H9 (cell line): Measurements from ENCODE around the gene BTN3A1. TPM values are rescaled to one million over a fixed set of nuclear protein-coding genes. Genes with fewer than 3 reads are reported as not detected.

Source experiments
- DNase-seq: peaks from one replicate; pipeline ENCODE4 v3.0.0-alpha.2; 2017
- H2AFZ ChIP-seq: one replicate; pipeline ENCODE4 v1.6.1; 2013; ENCODE audit warnings: mild to moderate bottlenecking, low read length, control low read depth, moderate library complexity
- H2AK5ac ChIP-seq: 2 replicates; pipeline ENCODE4 v1.6.1; 2013; ENCODE audit warnings: low read length, control low read depth, mixed read lengths; ENCODE audit not compliant: insufficient read length
- H2BK120ac ChIP-seq: one replicate; pipeline ENCODE4 v1.6.1; 2013; ENCODE audit warnings: low read depth, mild to moderate bottlenecking, low read length, control low read depth, inconsistent platforms; ENCODE audit not compliant: poor library complexity, severe bottlenecking
- H2BK12ac ChIP-seq: 2 replicates; pipeline ENCODE4 v1.6.1; 2013; ENCODE audit warnings: low read length, control low read depth, mixed read lengths, low read depth; ENCODE audit not compliant: insufficient read length
- H2BK15ac ChIP-seq: 2 replicates; pipeline ENCODE4 v1.6.1; 2013; ENCODE audit warnings: low read depth, low read length, control low read depth
- H2BK20ac ChIP-seq: one replicate; pipeline ENCODE4 v1.6.1; 2013; ENCODE audit warnings: low read depth, mild to moderate bottlenecking, low read length, control low read depth, inconsistent platforms; ENCODE audit not compliant: poor library complexity, severe bottlenecking
- H2BK5ac ChIP-seq: 2 replicates; pipeline ENCODE4 v1.6.1; 2013; ENCODE audit warnings: low read length, control low read depth, mixed read lengths; ENCODE audit not compliant: insufficient read length
- H3K14ac ChIP-seq: 2 replicates; pipeline ENCODE4 v1.6.1; 2013; ENCODE audit warnings: low read length, control low read depth; ENCODE audit not compliant: insufficient read depth
- H3K18ac ChIP-seq: 2 replicates; pipeline ENCODE4 v1.6.1; 2013; ENCODE audit warnings: low read depth, mild to moderate bottlenecking, mixed read lengths, low read length, control low read depth; ENCODE audit not compliant: insufficient read length
- H3K23ac ChIP-seq: 2 replicates; pipeline ENCODE4 v1.6.1; 2013; ENCODE audit warnings: low read length, control low read depth, mixed read lengths, low read depth; ENCODE audit not compliant: insufficient read length
- H3K23me2 ChIP-seq: 2 replicates; pipeline ENCODE4 v1.6.1; 2013; ENCODE audit warnings: low read depth, mild to moderate bottlenecking, mixed read lengths, low read length, control low read depth; ENCODE audit not compliant: insufficient read length, poor library complexity, severe bottlenecking
- H3K27ac ChIP-seq: 2 replicates; pipeline ENCODE4 v1.5.1; 2013; ENCODE audit warnings: low read length, control low read depth, mixed read lengths, low read depth; ENCODE audit not compliant: insufficient read length
- H3K27me3 ChIP-seq: 2 replicates; pipeline ENCODE4 v1.6.1; 2013; ENCODE audit warnings: low read length, control low read depth, inconsistent platforms; ENCODE audit not compliant: insufficient read depth
- H3K4ac ChIP-seq: 2 replicates; pipeline ENCODE4 v1.6.1; 2013; ENCODE audit warnings: low read depth, mild to moderate bottlenecking, control low read depth, inconsistent platforms, low read length, moderate library complexity
- H3K4me1 ChIP-seq: 2 replicates; pipeline ENCODE4 v1.6.1; 2013; ENCODE audit warnings: low read length, control low read depth, inconsistent platforms; ENCODE audit not compliant: insufficient read depth
- H3K4me2 ChIP-seq: 2 replicates; pipeline ENCODE4 v1.6.1; 2013; ENCODE audit warnings: low read length, control low read depth, mixed read lengths; ENCODE audit not compliant: insufficient read length, insufficient read depth
- H3K56ac ChIP-seq: 2 replicates; pipeline ENCODE4 v1.6.1; 2013; ENCODE audit warnings: low read depth, mild to moderate bottlenecking, mixed read lengths, low read length, control low read depth; ENCODE audit not compliant: insufficient read length
- H3K79me1 ChIP-seq: 2 replicates; pipeline ENCODE4 v1.6.1; 2013; ENCODE audit warnings: low read depth, mild to moderate bottlenecking, moderate library complexity, low read length, control low read depth, inconsistent platforms; ENCODE audit not compliant: insufficient read depth, poor library complexity, severe bottlenecking
- H3K79me2 ChIP-seq: 2 replicates; pipeline ENCODE4 v1.6.1; 2013; ENCODE audit warnings: low read length, control low read depth, inconsistent platforms; ENCODE audit not compliant: insufficient read depth
- H3K9ac ChIP-seq: 2 replicates; pipeline ENCODE4 v1.6.1; 2013; ENCODE audit warnings: low read length, control low read depth, mixed read lengths; ENCODE audit not compliant: insufficient read length; ENCODE audit errors: extremely low read depth
- H3K9me3 ChIP-seq: one replicate; pipeline ENCODE4 v1.6.1; 2013; ENCODE audit warnings: low read depth, low read length, inconsistent platforms; ENCODE audit not compliant: control insufficient read depth
- H3T11ph ChIP-seq: one replicate; pipeline ENCODE4 v1.6.1; 2013; ENCODE audit warnings: mild to moderate bottlenecking, low read length, control low read depth, inconsistent platforms
- H4K20me1 ChIP-seq: one replicate; pipeline ENCODE4 v1.6.1; 2013; ENCODE audit not compliant: control insufficient read depth, insufficient read length, insufficient read depth
- H4K5ac ChIP-seq: 2 replicates; pipeline ENCODE4 v1.6.1; 2013; ENCODE audit warnings: low read depth, mild to moderate bottlenecking, mixed read lengths, low read length, control low read depth; ENCODE audit not compliant: insufficient read length
- H4K8ac ChIP-seq: replicated peaks from 2 replicates; pipeline ENCODE4 v1.6.1; 2013; ENCODE audit warnings: low read length, control low read depth, mixed read lengths, low read depth; ENCODE audit not compliant: insufficient read length
- H4K91ac ChIP-seq: 2 replicates; pipeline ENCODE4 v1.6.1; 2013; ENCODE audit warnings: low read depth, mild to moderate bottlenecking, moderate library complexity, mixed read lengths, low read length, control low read depth; ENCODE audit not compliant: insufficient read length
- H3K27ac Mint-ChIP-seq, 3 experiments: 2 replicates in 2 of 3; 3 replicates in 1 of 3; pipeline ENCODE4 v1.8.0; 2020 to 2021; ENCODE audit warnings: mixed read lengths in 3 of 3, mild to moderate bottlenecking in 1 of 3, moderate library complexity in 1 of 3
- H3K27me3 Mint-ChIP-seq: 2 replicates; pipeline ENCODE4 v1.8.0; 2021; ENCODE audit warnings: low read depth, mild to moderate bottlenecking, moderate library complexity, mixed read lengths
- H3K36me3 Mint-ChIP-seq, 3 experiments: 2 replicates in 2 of 3; 3 replicates in 1 of 3; pipeline ENCODE4 v1.8.0; 2020 to 2021; ENCODE audit warnings: low read depth in 3 of 3, mixed read lengths in 3 of 3; ENCODE audit not compliant: insufficient read depth in 1 of 3
- H3K4me1 Mint-ChIP-seq, 2 experiments: 2 replicates each; pipeline ENCODE4 v1.8.0; 2020; ENCODE audit warnings: mixed read lengths in 2 of 2
- H3K4me3 Mint-ChIP-seq, 2 experiments: 2 replicates in 1 of 2; 3 replicates in 1 of 2; pipeline ENCODE4 v1.8.0; 2020 to 2021; ENCODE audit warnings: mild to moderate bottlenecking in 2 of 2, mixed read lengths in 2 of 2, moderate library complexity in 1 of 2
- H3K9me3 Mint-ChIP-seq, 2 experiments: 2 replicates in 1 of 2; 3 replicates in 1 of 2; pipeline ENCODE4 v1.8.0; 2020; ENCODE audit warnings: mild to moderate bottlenecking in 2 of 2, mixed read lengths in 2 of 2, moderate library complexity in 1 of 2
- CTCF ChIP-seq: fragments of 200-600 bp; sonication (generic); conservative IDR thresholded peaks from 3 replicates; pipeline ENCODE4 v1.8.0; 2021; ENCODE audit warnings: antibody characterized with exemption, mild to moderate bottlenecking
- WGBS: extraction: QIAGEN DNeasy Blood & Tissue Kit; methylation state at CpG from one replicate; pipeline ENCODE4 v1.1.7; 2013; ENCODE audit warnings: missing lambda C conversion rate, low lambda C conversion rate, mixed read lengths; ENCODE audit not compliant: insufficient read length; ENCODE audit errors: extremely low coverage; 5-methylcytosine and 5-hydroxymethylcytosine counted together
- total RNA-seq: library from RNA; stranded (reverse); gene quantifications from 2 replicates; pipeline ENCODE4 v1.2.1, GENCODE V29; 2021

BTN3A1 gene
- total RNA-seq, 1 experiment from 2014 or later, result 2.5 TPM

- H4K91ac ChIP-seq, result no peak overlapping the region
- H4K20me1 ChIP-seq, result no peaks in the 10 kb centered on the region
- H3K9me3 ChIP-seq, result no peaks in the 10 kb centered on the region
- no peaks in the 10 kb centered on the region for H3K79me2 ChIP-seq
- no peaks in the 10 kb centered on the region for H3K79me1 ChIP-seq
- no peak overlapping the region for H3K14ac ChIP-seq
- no peak overlapping the region for H3K18ac ChIP-seq
- DNase-seq, result no peak
- H2BK12ac ChIP-seq, result no peak overlapping the region
- no peak overlapping the region for H3K4me3 Mint-ChIP-seq
- H3K9ac ChIP-seq, result no peak overlapping the region
- no peak overlapping the region for H2BK15ac ChIP-seq
- no CpG with 5 or more reads among the region's 7 CpGs for WGBS
- no peak overlapping the region for H3K4ac ChIP-seq
- no peaks in the 10 kb centered on the region for H3K23me2 ChIP-seq
- no peak overlapping the region for H2BK120ac ChIP-seq
- no peak overlapping the region for H2AFZ ChIP-seq
- H3K9me3 Mint-ChIP-seq, result no peaks in the 10 kb centered on the region
- H4K8ac ChIP-seq, result no peak overlapping the region
- H3K27ac ChIP-seq, result no peak overlapping the region
- H3K27me3 ChIP-seq, result no peaks in the 10 kb centered on the region
- H2BK20ac ChIP-seq, result no peak overlapping the region
- H3K23ac ChIP-seq, result no peak overlapping the region
- no peak overlapping the region for H2BK5ac ChIP-seq
- no peak overlapping the region for H4K5ac ChIP-seq
- H3T11ph ChIP-seq, result no peak overlapping the region
- H2AK5ac ChIP-seq, result no peak overlapping the region
- H3K36me3 Mint-ChIP-seq, result no peaks in the 10 kb centered on the region
- H3K4me2 ChIP-seq, result no peak overlapping the region
- no peaks in the 10 kb centered on the region for H3K27me3 Mint-ChIP-seq
- no peak overlapping the region for H3K56ac ChIP-seq
- TF ChIP-seq CTCF, result no peak
- H3K4me1 Mint-ChIP-seq, result peaks cover 15 to 19% of the 10 kb centered on the region in 2 experiments
- peaks cover 4% of the 10 kb centered on the region; the same call in 1 of the 2 replicates for H3K4me1 ChIP-seq
- no peak overlapping the region for H3K27ac Mint-ChIP-seq
Measured at GRCh38 chr6:26358511-26358981, 43.5 kb upstream of the BTN3A1 start.
